Suprapubic skin (tissue), 4 donors: Measurements from ENCODE around the gene TMCC2. TPM values are rescaled to one million over a fixed set of nuclear protein-coding genes. Genes with fewer than 3 reads are reported as not detected.

Experiments used
- DNase-seq, 2 donors: peaks; one replicate each; pipeline ENCODE4 v3.0.0-alpha.2; 2019; ENCODE audit warnings: low spot score in 2 of 2
- H3K27ac ChIP-seq: fragments of 200-600 bp; sonication (generic); one replicate; pipeline ENCODE4 v1.5.1; 2019
- H3K27me3 ChIP-seq: fragments of 200-600 bp; sonication (generic); one replicate; pipeline ENCODE4 v1.5.1; 2019
- H3K36me3 ChIP-seq: fragments of 200-600 bp; sonication (generic); one replicate; pipeline ENCODE4 v1.5.1; 2019
- H3K4me1 ChIP-seq: fragments of 200-600 bp; sonication (generic); one replicate; pipeline ENCODE4 v1.5.1; 2019
- H3K4me3 ChIP-seq: fragments of 200-600 bp; sonication (generic); one replicate; pipeline ENCODE4 v1.5.1; 2019; ENCODE audit warnings: mild to moderate bottlenecking
- H3K9me3 ChIP-seq: fragments of 200-600 bp; sonication (generic); one replicate; pipeline ENCODE4 v1.5.1; 2019
- CTCF ChIP-seq, 2 donors: fragments of 200-600 bp in 1 of 2; fragments of 450-650 bp in 1 of 2; sonication (generic) in 1 of 2; IDR thresholded peaks; one replicate each; pipeline ENCODE4 v1.5.1; 2016 to 2019; ENCODE audit warnings: antibody characterized with exemption in 2 of 2, mild to moderate bottlenecking in 1 of 2, moderate library complexity in 1 of 2
- EP300 ChIP-seq: sonication (generic); formaldehyde crosslinking; IDR thresholded peaks from one replicate; pipeline ENCODE4 v1.6.1; 2017; ENCODE audit warnings: antibody characterized with exemption
- POLR2A ChIP-seq, 2 donors: fragments of 450-650 bp; IDR thresholded peaks; one replicate each; pipeline ENCODE4 v1.6.1; 2017; ENCODE audit warnings: antibody characterized with exemption in 2 of 2, mild to moderate bottlenecking in 2 of 2, moderate library complexity in 2 of 2
- POLR2AphosphoS5 ChIP-seq, 3 donors: sonication (generic); formaldehyde crosslinking; IDR thresholded peaks; one replicate each; pipeline ENCODE4 v1.6.1; 2017; ENCODE audit warnings: antibody characterized with exemption in 3 of 3
- WGBS: methylation state at CpG from one replicate; pipeline ENCODE4 v1.1.5; 2018; 5-methylcytosine and 5-hydroxymethylcytosine counted together
- total RNA-seq, 4 donors: library from RNA; depleted of rRNA; stranded (reverse); fragments of >200 nt; gene quantifications; one replicate each; pipeline ENCODE4 v1.1.0, GENCODE V29; 2016

The TMCC2 gene
- total RNA-seq, 4 donors from 2014 or later: 3.1 to 4.3 (median 4.1) TPM

DNA sequence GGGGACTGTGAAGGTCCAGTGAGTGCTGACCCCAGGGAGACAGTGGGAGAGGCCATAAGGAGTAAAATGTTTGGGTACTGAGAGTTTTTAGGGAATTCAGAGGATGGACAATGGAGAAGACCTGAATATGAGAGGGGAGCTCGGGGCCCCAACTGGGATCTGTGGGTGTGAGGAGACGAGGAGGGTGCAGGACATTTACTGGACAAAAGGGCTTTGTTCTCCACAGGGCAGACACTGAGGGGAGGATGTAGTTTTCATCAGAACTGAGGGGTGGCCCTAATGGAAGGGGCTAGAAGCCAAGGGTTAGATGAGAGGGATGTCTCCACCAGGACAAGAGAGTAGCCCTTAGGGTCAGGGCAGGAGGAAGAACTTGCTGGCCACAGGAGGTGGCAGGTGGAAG, 30.0 kb downstream of the TMCC2 start:
- Histone ChIP-seq H3K9me3 (no peaks in the 10 kb centered on the region), H3K36me3 (no peaks in the 10 kb centered on the region), H3K4me1 (peaks cover 30% of the 10 kb centered on the region), H3K4me3 (no peak overlapping the region), H3K27me3 (no peaks in the 10 kb centered on the region), H3K27ac (peak overlapping the region; percentile 15)
- no peak for DNase-seq
- 74% methylated on average over 2 of the region's 2 CpGs for WGBS
- TF ChIP-seq POLR2A (IDR thresholded peaks at IDR 0.05): no peak
- no peak for TF ChIP-seq POLR2AphosphoS5 (IDR thresholded peaks at IDR 0.05)
- TF ChIP-seq CTCF (IDR thresholded peaks at IDR 0.05): no peak
- TF ChIP-seq EP300: no peak

DNA sequence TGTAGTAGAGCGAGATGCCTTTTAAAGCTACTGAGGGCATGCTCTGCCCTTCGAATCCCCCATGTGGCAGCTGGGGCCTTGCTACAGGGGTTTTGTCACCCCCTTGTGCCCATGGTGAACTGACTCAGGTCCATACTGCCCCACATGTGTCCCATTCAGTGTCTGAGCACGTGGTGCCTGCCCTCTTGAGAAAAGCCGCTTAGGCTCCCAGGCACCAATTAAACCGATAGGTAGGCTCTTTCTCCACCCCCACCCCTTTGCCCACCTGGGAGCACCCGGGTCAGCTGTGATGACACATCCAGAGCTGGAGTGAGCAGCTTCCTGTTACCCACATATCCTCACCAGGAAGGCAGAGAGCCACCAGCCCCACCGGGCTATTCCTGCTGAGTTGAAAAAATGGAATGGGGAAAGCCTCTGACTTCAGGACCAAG, 30.5 kb downstream of the TMCC2 start:
- no peak overlapping the region for H3K4me3 ChIP-seq
- no peaks in the 10 kb centered on the region for H3K27me3 ChIP-seq
- H3K36me3 ChIP-seq: no peaks in the 10 kb centered on the region
- DNase-seq: no peak
- no peaks in the 10 kb centered on the region for H3K9me3 ChIP-seq
- TF ChIP-seq POLR2AphosphoS5 (IDR thresholded peaks at IDR 0.05): no peak
- TF ChIP-seq CTCF (IDR thresholded peaks at IDR 0.05): no peak
- no peak for TF ChIP-seq EP300
- TF ChIP-seq POLR2A (IDR thresholded peaks at IDR 0.05): no peak
- WGBS: 93% methylated on average over 4 of the region's 7 CpGs
- H3K27ac ChIP-seq: peak overlapping the region; percentile 15
- H3K4me1 ChIP-seq: peaks cover 30% of the 10 kb centered on the region

GRCh38 chr1:205258719-205259118, 31.0 kb downstream of the TMCC2 start:
- H3K4me1 ChIP-seq: peaks cover 30% of the 10 kb centered on the region
- no peaks in the 10 kb centered on the region for H3K27me3 ChIP-seq
- WGBS: 78% methylated on average over 8 of the region's 8 CpGs
- no peak overlapping the region for H3K4me3 ChIP-seq
- H3K9me3 ChIP-seq: no peaks in the 10 kb centered on the region
- H3K27ac ChIP-seq: peak overlapping the region; percentile 15
- no peak for DNase-seq
- no peaks in the 10 kb centered on the region for H3K36me3 ChIP-seq
- no peak for TF ChIP-seq CTCF (IDR thresholded peaks at IDR 0.05)
- TF ChIP-seq EP300: no peak
- no peak for TF ChIP-seq POLR2A (IDR thresholded peaks at IDR 0.05)
- TF ChIP-seq POLR2AphosphoS5 (IDR thresholded peaks at IDR 0.05): no peak

DNA sequence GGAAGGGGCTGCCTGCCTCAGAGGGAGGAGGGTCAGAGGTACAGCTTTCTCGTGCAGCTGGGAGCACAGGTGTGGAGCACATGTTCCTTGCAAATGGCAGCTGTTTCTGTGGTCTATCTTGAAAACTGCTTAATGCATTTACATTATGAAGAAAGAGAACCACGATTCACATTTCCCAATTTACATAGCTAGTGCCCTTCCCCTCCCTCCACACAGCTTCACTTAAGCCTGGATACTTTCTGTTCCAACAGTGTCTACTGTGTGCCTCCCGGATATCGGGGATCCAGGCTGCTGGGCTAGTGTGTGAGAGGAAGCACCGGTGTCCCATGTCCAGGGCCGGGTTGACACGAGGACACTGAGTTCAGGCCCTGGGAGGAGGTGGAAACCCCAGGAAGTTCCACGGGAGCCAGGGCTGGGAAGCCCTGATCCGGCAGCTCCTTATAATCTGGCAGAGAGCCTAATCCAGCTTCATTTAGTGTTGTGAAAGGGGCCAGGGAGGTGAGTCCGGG, 31.6 kb downstream of the TMCC2 start:
- H3K4me1 ChIP-seq: peaks cover 30% of the 10 kb centered on the region
- 54% methylated on average over 10 of the region's 10 CpGs for WGBS
- TF ChIP-seq CTCF (IDR thresholded peaks at IDR 0.05) (no peak), POLR2AphosphoS5 (IDR thresholded peaks at IDR 0.05) (no peak), EP300 (no peak), POLR2A (IDR thresholded peaks at IDR 0.05) (no peak)
- H3K27ac ChIP-seq: no peak overlapping the region
- no peak overlapping the region for H3K4me3 ChIP-seq
- H3K9me3 ChIP-seq: no peaks in the 10 kb centered on the region
- no peaks in the 10 kb centered on the region for H3K36me3 ChIP-seq
- DNase-seq: no peak
- no peaks in the 10 kb centered on the region for H3K27me3 ChIP-seq

DNA sequence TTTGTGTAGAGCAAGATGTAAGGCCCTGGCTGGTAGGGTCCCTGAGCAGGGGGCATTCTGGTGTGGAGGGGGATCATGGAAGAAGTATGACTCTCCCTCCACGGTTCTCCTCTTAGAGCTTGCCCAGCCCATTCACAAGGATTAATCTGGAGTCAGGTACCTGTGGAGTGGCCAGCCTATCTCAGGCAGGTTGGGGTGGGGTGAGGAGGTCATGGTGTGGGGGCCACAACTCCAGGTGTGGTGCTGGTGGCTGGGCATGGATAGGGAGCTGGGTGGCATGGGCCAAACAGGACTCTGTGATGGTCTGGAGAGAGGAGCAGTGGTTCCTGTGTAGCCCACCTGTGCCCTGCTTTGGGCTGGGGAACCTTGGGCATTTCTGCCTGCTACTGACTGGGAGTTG, 32.3 kb downstream of the TMCC2 start:
- no peak for DNase-seq
- Histone ChIP-seq H3K9me3 (no peaks in the 10 kb centered on the region), H3K4me3 (no peak overlapping the region), H3K27ac (no peak overlapping the region), H3K4me1 (peaks cover 30% of the 10 kb centered on the region), H3K27me3 (no peaks in the 10 kb centered on the region), H3K36me3 (no peaks in the 10 kb centered on the region)
- TF ChIP-seq POLR2A (IDR thresholded peaks at IDR 0.05): no peak
- TF ChIP-seq EP300: no peak
- TF ChIP-seq CTCF (IDR thresholded peaks at IDR 0.05): no peak
- no peak for TF ChIP-seq POLR2AphosphoS5 (IDR thresholded peaks at IDR 0.05)
- 83% methylated on average over 1 of the region's 1 CpG for WGBS
